Fibroblast of skin of back (primary cell): ENCODE results near the gene RGS10.
"Not testable (repeated sequence)": the region's sequence is repeated elsewhere in the genome, so short reads cannot be mapped to it uniquely, and the experiment has no call there.

Experiments used
- DNase-seq: peaks from one replicate; pipeline ENCODE4 v3.0.0-alpha.2; 2013

Gene RGS10

DNA sequence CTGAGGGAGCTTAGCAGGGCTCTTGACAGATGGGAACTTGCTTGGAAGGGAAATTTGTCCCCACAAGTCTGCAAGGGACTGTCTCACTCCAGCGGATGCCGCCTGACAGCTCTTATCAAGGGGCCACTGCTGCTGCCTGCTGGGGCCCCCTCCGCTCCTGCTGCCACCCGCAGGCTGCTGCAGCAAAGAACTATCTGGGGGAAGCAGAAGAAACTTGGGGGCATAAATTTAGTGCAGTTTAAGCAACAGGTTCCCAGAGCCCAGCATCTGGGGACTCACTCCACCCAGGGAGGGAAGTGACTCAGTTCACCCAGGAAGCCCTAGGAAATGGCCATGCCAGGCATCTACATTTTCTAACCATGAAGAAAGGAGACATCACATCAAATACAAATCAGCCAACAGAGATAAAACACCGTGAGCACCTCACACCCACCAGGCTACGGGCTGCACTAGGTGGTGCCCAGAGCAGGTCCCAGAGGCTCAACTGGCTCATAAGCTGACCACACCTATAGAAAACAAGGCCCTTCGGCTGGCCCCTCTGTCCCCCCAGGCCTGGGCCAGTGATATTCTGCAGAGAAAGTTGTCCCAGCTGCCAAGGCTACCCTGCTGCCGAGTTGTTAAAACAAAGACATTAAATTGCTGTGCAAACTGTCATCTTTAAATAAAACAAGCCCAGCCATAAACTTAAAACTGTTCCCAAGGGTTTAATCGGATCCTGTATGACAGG, 3.7 kb downstream of the RGS10 start:
- DNase-seq = no peak

DNA sequence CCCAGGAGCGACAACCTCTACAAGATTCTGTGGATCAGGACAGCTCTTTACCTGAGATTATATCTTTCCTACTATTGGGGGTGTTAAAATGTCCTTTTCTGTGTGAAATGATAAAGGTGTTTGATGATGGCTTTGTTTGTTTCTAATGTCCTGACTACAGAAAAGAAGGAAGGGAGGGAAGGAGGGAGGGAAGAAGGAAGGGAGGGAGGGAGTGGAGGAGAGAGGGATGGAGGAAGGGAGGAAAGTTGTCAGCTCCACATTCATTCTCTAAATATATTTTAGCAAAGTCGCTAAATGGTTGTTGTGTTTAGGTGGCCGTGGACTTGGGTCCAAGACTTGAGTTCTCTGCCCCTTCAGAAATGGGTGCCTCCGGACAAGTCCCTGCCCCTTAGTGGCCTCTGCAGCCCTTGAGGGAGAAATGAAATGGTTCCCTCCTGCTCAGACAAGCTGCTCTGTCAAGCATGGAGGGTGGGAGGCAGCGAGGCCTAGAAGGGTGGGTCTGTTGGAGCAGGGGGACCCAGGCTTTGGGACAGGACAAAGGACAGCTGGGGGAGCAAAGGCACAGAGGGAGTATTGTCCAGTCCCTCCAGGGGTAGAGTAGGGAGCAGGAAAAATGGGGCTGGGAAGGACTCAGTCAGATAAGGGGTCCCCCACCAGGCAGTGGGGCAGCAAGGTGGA, 4.4 kb downstream of the RGS10 start:
- no peak for DNase-seq

DNA sequence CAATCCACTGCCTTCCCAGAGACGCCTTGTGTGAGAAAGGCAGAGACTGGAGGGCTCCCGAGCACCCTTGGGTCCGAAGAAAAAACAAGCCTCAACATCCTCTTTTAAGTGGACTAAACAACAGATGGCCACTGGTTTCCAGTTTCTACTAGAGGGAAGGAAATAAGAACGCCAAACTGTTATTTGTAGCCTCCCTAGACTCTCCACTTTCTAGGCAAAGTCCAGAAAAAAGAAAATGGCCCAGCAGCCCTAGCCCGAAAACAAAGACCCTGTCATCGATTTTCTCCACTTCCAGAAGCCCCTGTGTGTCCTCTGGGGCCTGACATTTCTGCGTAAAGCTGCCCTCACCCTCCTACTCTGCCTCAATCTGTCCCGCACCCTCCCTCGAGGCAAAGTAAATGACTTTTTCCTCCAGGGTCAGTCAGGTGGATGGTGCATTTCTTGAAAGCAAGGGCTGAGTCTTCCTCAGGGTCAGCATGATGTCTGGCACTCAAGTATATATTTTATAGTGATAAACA, 6.0 kb downstream of the RGS10 start:
- no peak for DNase-seq

DNA sequence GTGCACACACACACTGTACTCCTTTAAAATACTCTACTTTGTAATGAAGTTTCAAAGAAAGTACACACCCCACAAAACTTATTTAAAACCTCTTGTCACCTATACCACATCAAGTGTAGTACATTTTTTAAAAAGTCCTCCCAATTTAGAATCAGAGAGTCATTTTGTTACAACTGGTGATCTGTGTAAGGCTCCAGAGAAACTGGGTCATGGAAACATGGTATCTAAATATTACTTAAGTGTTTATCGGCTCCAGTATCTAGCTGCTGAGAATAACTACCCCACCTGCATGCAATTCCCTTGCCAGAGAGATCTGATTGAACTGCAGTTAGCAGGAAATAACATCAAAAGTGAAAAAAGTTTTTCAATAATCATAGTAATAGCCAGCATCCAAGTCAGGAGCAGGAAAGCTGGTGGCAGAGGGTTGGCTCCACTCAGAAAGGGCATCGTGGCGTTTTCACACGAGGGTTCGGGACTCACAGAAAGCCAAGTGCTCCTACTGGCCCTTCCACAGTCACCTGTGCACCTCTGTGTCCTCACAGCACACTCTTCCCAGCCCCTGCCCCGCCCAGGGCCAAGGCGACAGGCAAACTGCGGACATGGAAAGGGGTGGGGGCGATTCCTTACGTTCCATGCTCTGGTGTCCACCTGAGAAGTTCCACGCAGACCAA, 6.5 kb downstream of the RGS10 start:
- no peak for DNase-seq

DNA sequence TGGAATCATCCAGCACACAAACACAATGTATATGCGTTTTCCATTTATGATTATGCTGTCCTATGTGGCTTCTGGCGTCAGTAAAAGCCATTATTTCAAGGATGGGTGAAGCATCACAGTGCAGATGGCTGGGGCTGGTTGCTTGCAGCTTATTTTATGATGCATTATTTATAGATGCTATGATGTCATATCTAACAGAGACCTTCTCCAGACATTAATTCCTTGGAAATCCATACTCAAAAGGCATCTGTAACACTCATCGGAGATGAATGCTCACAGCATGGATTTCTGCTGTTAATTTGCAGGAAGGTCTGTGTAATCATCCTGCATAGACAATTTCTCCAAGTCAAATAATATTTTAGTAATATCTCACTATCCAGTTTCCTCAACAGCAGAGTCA, 7.2 kb downstream of the RGS10 start:
- peak; percentile 78 for DNase-seq

DNA sequence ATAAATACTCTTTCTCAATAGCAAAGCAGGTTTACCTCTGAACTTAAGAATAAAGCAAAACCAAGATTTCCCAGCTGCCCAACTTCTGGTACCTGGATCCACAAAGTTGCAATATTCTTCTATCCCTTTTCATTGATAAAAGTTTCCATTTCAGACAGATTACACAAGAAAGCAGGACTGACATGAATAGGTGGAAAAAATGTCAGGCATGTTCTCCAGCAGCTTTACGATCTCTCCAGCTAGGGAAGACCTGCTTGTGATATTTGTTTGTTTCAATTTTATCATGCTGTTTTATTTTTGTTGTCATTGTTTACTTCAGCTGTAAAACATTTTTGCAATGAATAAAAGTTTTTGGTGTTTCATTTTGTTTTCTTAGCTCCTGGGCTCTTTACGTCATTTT, 9.0 kb downstream of the RGS10 start:
- DNase-seq = no peak

DNA sequence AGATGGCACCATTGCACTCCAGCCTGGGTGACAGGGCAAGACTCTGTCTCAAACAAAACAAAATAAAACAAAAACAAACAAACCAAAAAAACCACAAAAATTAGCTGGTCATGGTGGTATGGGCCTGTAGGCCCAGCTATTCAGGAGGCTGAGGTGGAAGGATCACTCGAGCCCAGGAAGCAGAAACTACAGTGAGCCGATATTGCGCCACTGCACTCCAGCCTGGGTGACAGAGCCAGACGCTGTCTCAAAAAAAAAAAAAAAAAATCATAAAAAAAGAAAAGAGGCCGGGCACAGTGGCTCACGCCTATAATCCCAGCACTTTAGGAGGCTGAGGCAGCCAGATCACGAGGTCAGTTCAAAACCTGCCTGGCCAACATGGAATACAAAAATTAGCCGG, 9.7 kb downstream of the RGS10 start:
- not testable (repeated sequence) for DNase-seq

DNA sequence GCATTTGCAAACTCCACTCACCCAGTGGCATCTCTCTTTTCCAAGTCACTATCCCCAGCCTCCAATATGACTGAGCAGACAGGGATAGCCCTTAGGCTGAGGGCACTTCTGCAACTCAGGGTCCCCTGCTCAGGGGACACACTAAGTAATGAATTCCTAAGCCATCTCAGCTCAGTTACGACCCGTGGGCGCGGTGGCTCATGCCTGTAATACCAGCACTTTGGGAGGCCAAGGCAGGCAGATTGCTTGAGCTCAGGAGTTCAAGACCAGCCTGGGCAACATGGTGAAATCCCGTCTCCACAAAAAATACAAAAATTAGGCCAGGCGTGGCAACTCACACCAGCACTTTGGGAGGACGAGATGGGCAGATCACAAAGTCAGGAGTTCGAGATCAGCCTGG, 10.3 kb downstream of the RGS10 start:
- not testable (repeated sequence) for DNase-seq

DNA sequence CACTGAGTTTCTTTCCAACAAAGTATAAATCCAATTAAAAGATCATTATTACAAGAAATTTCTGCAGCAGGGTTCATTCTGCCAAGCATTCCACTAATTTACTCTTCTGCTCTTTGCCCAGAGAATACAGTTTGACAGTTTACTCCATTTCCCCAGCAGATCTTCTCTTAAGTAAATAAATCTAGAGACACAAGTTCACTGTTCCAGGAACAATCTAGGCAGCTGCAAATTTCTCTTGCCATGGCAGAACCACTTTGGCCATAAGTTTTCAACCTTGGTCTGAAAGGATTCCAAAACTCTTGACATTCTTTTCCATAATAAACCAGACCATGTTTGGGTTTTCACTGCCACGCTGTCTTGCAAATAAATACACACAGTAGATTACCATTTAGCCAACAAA, 11.5 kb downstream of the RGS10 start:
- no peak for DNase-seq

DNA sequence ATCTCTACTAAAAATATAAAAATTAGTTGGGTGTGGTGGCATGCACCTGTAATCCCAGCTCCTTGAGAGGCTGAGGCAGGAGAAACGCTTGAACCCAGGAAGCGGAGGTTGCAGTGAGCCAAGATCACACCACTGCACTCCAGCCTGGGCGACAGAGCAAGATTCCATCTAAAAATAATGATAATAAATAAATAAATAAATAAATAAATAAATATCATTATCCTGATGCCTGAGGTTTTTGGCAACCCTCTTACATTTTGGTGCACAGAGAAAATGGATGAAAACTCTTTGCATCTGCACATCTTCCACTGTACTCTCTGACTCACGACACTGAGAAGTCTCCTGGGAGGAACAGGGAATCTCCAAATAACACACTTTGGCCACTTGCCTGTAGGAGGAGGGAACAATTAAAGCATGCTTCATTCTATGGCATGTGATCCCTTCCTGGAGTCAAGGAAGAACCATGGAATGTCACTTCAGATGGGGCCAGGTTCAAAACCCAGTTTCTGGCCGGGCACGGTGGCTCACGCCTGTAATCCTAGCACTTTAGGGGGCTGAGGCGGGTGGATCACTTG, 13.8 kb downstream of the RGS10 start:
- peak; percentile 98 for DNase-seq

DNA sequence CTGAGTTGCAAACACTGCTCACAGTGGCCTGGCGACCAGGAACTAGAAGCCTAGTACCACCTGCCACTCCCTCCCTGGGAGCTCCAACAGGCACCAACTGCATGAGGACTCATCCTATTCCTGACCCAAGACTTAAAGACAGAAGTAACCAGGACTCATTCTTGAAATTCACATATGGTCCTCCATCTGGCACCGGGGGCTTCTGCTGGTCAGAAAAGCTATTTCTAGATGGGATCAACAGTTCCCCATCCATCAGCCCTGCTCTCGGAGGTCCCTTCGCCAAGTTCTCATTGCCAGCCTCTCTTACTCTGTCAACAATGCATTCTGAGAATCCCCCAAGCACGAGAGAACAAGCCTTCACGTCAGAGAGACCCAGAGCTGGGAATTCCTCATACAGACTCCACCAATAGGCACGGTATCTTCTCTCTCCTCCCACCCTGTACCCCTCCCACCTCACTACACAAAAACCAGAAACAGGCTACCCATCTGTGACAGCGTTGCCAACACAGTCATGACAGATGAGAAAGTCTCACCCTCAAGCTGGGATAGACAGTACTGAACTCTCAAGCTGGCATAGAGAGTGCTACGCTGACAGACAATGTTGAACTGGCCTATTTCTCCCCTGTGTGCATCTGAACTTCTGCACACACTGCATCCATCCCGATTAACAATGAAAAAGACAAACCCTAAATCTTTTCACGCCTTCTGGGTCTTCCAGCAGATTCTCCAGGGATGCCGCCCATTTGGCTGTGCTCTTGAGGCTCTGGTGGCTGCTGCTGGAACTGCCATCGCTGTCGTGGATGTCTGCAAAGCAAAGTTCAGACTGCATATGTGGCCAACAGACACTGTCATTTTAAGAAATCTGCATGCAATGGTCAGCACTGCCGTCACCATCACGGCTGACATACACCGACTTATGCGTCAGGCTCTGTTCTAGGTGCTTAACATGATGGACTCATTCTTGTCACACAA, 15.6 kb downstream of the RGS10 start:
- DNase-seq = no peak

DNA sequence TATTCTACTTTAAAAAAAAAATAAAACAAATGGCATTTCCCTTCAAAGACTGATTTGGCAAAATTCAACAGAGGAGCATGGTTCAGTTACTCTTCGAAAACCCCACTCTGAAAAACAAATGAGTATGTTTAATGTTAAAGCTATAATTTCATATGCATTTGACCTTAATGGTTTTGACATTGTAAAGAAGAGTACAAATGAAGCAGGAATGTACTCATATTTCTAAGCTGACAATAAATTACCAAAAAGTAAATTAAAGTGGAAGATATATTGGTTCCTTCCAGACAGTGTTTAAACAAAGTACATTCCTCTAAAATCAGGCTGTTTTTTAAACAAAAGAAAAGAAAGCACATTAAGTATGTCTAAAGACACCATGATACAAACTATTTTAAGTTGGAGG, 16.4 kb downstream of the RGS10 start:
- no peak for DNase-seq

DNA sequence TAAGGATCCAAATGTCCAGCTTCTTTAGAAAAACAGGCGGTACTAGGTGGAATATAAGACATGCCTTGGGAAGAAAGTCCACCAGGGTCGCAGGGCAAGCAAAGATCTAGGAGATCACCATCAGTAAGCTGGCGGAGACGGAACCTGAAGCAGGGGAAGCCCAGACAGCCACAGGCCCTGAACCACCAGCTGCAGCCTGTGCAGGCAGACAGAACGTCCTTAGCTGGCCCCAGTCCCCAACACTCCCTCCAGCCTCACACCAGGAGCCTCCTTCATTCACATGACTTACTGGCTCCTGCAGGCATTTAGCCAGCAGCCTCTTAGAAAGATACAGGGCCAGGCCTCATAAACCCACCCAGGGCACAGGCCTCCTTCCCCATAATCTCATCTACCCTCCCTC, 17.4 kb downstream of the RGS10 start:
- DNase-seq = no peak

DNA sequence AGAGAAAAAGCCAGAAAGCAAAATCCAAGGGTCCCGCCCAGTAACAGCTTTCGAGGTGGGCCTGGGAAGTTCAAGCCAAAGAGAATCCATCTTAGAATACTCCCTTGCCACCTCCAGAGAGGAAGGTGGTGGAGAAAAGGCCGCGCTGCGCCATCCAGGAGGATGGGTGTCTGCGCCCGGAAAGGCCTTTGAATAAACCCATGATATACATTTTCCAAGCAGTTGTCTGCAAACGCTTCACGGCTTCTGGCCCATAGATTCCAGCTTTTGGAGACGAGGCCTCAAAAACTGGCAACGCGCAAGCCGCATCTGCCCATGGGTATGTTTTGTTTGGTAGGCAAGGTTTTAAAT, 17.8 kb downstream of the RGS10 start:
- DNase-seq = no peak

DNA sequence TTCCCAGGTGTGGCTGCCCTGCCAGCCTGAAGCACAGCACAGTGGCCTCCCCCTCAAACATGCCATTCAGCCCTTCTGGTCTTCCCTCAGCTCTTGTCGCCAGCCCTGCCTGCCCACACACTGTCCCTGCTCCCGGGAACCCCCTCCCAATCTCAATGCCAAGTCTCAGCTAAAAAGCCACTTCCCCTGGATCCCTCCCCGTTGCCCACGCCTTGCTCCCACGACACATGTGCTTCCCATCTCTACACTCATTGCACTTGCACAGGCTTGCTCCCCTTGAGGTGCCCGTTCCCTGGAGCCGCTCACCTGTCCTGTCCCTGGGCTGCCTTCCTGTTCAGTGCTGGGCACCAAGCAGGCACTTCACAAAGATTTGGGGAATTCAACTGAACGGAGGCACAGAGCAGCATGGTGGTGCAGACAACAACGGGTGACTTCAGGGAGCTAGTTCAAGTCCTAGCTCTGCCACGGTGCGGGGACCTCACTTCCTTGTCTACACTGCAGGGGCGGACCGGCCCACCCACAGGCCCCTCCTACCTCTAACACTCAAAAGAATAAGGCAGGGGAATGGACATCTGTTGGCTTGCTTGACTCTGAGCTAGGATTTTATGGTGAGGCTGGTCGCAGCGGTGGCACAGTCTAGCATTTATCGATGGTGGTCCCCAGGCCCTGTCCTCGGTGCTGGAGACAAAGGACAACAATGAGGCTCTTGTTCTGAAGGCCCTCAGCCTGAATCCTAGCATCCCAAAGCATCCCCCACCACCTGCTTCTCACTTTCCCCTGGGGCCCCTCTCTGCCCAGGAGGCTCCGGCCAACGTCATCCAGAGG, 18.4 kb downstream of the RGS10 start:
- no peak for DNase-seq

DNA sequence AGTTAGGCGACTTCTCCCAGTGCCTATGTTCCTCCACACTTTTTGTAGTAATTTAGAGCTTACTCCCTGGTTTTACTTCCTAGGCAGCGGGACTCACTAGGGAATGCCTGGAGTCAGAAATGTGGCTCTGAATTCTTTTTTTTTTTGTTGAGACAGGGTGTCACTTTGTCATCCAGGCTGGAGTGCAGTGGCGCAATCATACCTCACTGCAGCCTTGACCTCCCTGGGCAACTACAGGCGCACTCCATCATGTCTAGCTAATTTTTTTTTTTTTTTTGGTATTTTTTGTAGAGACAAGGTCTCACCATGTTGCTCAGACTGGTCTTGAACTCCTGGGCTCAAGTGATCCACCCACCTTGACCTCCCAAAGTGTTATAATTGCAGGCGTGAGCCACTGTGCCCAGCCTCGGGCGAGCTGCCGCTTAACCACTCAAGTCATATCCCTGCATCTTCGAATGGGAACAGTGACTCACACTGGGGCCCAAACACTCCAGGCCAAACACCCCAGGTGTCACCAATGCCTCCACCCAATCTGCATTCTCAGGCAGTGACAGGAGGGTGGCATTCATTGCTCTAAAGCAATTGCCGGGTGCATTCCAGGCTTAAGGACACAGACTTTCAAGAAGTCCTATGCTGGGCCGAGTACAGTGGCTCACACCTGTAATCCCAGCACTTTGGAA, 19.6 kb downstream of the RGS10 start:
- DNase-seq = no peak

DNA sequence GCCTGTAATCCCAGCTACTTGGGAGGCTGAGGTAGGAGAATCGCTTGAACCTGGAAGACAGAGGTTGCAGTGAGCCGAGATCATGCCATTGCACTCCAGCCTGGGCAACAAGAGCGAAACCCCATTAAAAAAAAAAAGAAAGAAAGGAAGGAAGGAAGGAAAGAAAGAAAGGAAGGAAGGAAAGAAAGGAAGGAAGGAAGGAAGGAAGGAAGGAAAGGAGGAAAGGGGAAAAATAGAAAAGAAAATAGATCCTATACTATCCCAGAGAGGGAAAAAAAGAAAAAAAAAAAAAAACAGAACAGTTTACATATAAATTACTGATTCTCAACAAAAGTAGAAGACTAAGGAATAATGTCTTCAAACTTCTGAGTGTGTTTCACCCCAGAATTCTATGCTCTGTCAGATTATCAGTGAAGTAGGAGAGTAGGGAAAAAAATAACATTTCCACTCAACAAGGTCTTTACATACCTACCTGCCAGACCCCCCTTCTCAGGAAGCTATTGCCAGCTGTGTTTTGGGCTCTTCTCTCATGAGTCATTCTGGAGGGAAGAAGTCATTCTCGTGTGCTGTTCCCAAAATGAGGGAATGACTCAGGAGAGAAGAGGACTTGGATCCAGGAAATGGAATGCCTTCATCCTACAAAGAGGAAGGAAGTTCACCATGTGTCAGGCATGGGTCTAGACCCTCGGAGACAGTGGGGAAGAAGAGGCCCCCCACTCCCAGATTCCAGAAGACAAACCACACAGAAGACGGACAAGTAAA, 20.9 kb downstream of the RGS10 start:
- DNase-seq = peak; percentile 92

DNA sequence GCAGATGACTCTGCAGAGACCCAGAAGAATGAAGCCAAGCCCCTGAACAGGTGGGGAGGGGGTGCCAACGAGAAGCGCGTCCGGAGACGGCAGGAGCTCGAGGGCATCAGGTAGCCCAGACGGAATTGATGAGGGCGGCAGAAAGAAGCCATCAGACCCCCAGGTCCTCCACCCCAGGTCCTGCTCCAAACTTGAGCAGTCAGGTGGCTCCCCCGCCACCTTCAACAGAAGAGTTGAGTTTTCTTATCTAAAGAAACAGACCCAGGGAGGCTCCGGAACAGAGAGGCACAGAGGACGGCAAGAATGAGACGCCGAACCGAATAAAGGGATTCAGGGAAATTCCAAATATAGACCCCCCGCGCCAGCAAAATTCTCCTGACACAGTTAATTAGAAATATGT, 22.2 kb downstream of the RGS10 start:
- DNase-seq = no peak

DNA sequence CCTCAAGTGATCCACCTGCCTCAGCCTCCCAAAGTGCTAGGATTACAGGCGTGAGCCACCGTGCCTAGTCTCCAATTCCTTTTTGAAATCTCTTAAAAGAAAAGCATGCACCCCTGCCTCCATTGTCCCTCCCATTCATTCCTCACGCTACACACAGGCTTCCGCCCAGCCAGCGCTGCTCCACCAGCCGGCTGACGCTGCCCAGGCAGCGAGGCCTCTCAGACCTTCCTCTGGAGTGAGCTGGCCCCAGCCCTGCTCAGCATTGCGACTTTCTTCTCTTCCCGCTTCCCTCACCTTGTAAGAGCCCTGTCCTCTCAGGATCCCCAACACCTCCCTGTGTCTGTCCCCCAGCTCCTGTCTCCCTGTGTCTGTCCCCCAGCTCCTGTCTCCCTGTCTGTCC, 23.6 kb downstream of the RGS10 start:
- DNase-seq = no peak

DNA sequence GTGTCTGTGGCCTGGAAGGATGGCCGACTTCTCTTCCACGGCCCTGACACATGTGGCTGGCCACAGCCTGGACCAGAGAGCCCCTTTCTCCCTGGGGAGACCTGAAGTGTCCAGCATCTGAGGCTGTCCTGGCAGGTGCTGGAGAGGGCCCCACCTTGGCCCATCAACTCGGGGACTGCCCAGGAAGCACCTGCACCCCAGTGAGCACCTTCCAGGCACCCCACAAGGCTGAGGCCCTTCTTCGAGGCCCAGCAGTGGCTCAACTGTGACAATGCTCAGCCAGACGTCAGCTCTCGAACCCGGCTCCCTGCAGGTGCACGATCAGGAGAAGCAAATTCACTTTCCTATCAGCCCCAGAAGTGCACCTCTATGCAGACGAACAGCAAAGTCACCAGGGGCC, 24.3 kb downstream of the RGS10 start:
- no peak for DNase-seq
